Upper lobe of left lung (tissue), 6 donors: Measurements from ENCODE around the gene F11R. TPM values are rescaled to one million over a fixed set of nuclear protein-coding genes. Genes with fewer than 3 reads are reported as not detected.
A peak's percentile ranks its signal among the peaks of the same experiment; 100 is the strongest.

Experiments used
- ATAC-seq, 2 donors: fragments of 200-7000 bp; cut with Tn5 transposase; one replicate each; pipeline ENCODE4 v1.9.1; 2022; ENCODE audit warnings: mild to moderate bottlenecking in 2 of 2, moderate library complexity in 2 of 2; ENCODE audit not compliant: low FRiP score in 2 of 2
- DNase-seq, 2 donors: peaks; one replicate each; pipeline ENCODE4 v3.0.0-alpha.2; 2019 to 2020
- H3K27ac ChIP-seq, 4 donors: fragments of 200-600 bp; sonication (generic); one replicate each; pipeline ENCODE4 v1.5.1; 2016 to 2019
- H3K27me3 ChIP-seq, 4 donors: fragments of 200-600 bp; sonication (generic); one replicate each; pipeline ENCODE4 v1.5.1; 2017 to 2019
- H3K36me3 ChIP-seq, 4 donors: fragments of 200-600 bp; sonication (generic); one replicate each; pipeline ENCODE4 v1.5.1; 2016 to 2019
- H3K4me1 ChIP-seq, 4 donors: fragments of 200-600 bp; sonication (generic); one replicate each; pipeline ENCODE4 v1.5.1; 2018 to 2019
- H3K4me3 ChIP-seq, 4 donors: fragments of 200-600 bp; sonication (generic); one replicate each; pipeline ENCODE4 v1.5.1; 2017 to 2019; ENCODE audit warnings: mild to moderate bottlenecking in 2 of 4, moderate library complexity in 1 of 4
- H3K9me3 ChIP-seq, 4 donors: fragments of 200-600 bp; sonication (generic); one replicate each; pipeline ENCODE4 v1.5.1; 2018 to 2019
- CTCF ChIP-seq, 6 experiments: fragments of 450-650 bp in 4 of 6; fragments of 200-600 bp in 2 of 6; sonication (generic) in 2 of 6; IDR thresholded peaks; one replicate each; pipeline ENCODE4 v1.5.1; 2016 to 2019; ENCODE audit warnings: antibody characterized with exemption in 6 of 6
- EP300 ChIP-seq, 4 donors: sonication (generic); formaldehyde crosslinking; IDR thresholded peaks; one replicate each; pipeline ENCODE4 v1.5.1; 2017; ENCODE audit warnings: antibody characterized with exemption in 4 of 4, control low read depth in 2 of 4
- POLR2A ChIP-seq, 4 donors: fragments of 450-650 bp; IDR thresholded peaks; one replicate each; pipeline ENCODE4 v1.5.1; 2016 to 2017; ENCODE audit warnings: antibody characterized with exemption in 4 of 4, mild to moderate bottlenecking in 2 of 4
- POLR2AphosphoS5 ChIP-seq, 2 donors: sonication (generic); formaldehyde crosslinking; IDR thresholded peaks; one replicate each; pipeline ENCODE4 v1.5.1; 2017; ENCODE audit warnings: antibody characterized with exemption in 2 of 2
- WGBS, 2 donors: methylation state at CpG; one replicate each; pipeline ENCODE4 v1.1.5; 2017 to 2018; 5-methylcytosine and 5-hydroxymethylcytosine counted together
- total RNA-seq, 6 donors: library from RNA; depleted of rRNA in 4 of 6; stranded (reverse); fragments of >200 nt in 4 of 6; gene quantifications; one replicate each; pipeline versions ENCODE4 v1.1.0 to v1.2.1, GENCODE V29; 2016 to 2021
- donor health status: DM: no; HTN: no; CAD: no; lungs with moderate emphysema.
- donor health status: DM: no; HTN: yes; CAD: no; lungs with severe emphysema.

The F11R gene
- total RNA-seq, 6 donors from 2014 or later, result 99.0 to 209 (median 172) TPM

DNA sequence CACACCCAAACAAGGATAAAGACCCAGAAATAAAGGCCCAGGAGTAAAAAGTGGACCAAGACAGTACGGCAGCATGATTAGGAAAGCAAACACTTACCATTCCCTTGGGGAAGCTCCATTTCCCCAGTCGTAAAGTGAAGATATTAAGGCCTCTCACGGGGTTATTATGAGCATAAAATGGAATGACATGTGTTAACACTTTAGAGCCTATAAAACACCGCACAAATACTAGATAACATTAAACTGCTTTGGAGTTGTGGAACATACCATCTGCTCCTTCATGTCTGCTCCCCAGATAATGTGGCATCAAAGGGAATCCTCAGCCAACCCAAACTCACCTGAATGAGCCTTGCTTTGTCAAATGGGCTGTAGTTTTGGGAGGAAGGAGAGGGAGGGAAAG is 57.4 kb downstream of the F11R start:
- DNase-seq, result no peak
- 43 to 78% methylated on average over 4 of the region's 4 CpGs for WGBS, 2 donors
- H3K27me3 ChIP-seq, result no peaks in the 10 kb centered on the region
- TF ChIP-seq EP300 (IDR thresholded peaks at IDR 0.05) (no peak), POLR2A (IDR thresholded peaks at IDR 0.05) (no peak), CTCF (IDR thresholded peaks at IDR 0.05) (no peak), POLR2AphosphoS5 (IDR thresholded peaks at IDR 0.05) (no peak)
- no peak overlapping the region for H3K4me3 ChIP-seq
- H3K36me3 ChIP-seq, result no peaks in the 10 kb centered on the region
- ATAC-seq, result no peak
- no peaks in the 10 kb centered on the region for H3K4me1 ChIP-seq
- H3K9me3 ChIP-seq, result no peaks in the 10 kb centered on the region
- H3K27ac ChIP-seq, result no peak overlapping the region

GRCh38 chr1:160961419-160961818 is 59.5 kb downstream of the F11R start:
- Histone ChIP-seq H3K27me3 (no peaks in the 10 kb centered on the region), H3K4me1 (no peaks in the 10 kb centered on the region), H3K4me3 (no peak overlapping the region), H3K9me3 (no peaks in the 10 kb centered on the region), H3K27ac (no peak overlapping the region), H3K36me3 (no peaks in the 10 kb centered on the region)
- 56% methylated on average over 1 of the region's 1 CpG for WGBS, 2 donors
- no peak for TF ChIP-seq POLR2AphosphoS5 (IDR thresholded peaks at IDR 0.05)
- no peak for TF ChIP-seq CTCF (IDR thresholded peaks at IDR 0.05)
- no peak for TF ChIP-seq POLR2A (IDR thresholded peaks at IDR 0.05)
- no peak for TF ChIP-seq EP300 (IDR thresholded peaks at IDR 0.05)
- no peak for ATAC-seq
- DNase-seq, result no peak

DNA sequence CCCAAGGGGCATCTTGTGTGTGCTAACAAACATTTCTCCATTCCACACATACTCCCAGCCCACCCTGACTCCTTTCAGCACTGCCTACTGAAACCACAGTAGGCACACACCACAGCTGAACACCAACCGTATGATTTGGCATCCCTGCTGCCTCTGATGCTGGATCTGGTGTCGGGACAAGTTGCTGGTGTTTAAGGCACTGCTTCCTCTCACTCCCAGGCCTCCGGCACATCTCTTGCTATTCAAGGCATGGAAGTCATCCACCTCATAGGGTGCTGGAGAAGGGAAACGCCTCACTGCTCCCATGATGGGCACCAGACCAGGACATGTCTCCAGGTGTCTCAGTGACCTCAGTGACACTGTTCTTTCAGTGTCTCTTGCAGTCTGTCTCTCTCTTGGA is 64.0 kb downstream of the F11R start:
- TF ChIP-seq POLR2A (IDR thresholded peaks at IDR 0.05) (no peak), CTCF (IDR thresholded peaks at IDR 0.05) (no peak), POLR2AphosphoS5 (IDR thresholded peaks at IDR 0.05) (no peak), EP300 (IDR thresholded peaks at IDR 0.05) (no peak)
- Histone ChIP-seq H3K36me3 (no peaks in the 10 kb centered on the region), H3K9me3 (no peaks in the 10 kb centered on the region), H3K4me3 (no peak overlapping the region), H3K27me3 (no peaks in the 10 kb centered on the region), H3K4me1 (no peaks in the 10 kb centered on the region), H3K27ac (no peak overlapping the region)
- 85 to 89% methylated on average over 3 to 4 of the region's 4 CpGs for WGBS, 2 donors
- no peak for DNase-seq
- ATAC-seq, result no peak

DNA sequence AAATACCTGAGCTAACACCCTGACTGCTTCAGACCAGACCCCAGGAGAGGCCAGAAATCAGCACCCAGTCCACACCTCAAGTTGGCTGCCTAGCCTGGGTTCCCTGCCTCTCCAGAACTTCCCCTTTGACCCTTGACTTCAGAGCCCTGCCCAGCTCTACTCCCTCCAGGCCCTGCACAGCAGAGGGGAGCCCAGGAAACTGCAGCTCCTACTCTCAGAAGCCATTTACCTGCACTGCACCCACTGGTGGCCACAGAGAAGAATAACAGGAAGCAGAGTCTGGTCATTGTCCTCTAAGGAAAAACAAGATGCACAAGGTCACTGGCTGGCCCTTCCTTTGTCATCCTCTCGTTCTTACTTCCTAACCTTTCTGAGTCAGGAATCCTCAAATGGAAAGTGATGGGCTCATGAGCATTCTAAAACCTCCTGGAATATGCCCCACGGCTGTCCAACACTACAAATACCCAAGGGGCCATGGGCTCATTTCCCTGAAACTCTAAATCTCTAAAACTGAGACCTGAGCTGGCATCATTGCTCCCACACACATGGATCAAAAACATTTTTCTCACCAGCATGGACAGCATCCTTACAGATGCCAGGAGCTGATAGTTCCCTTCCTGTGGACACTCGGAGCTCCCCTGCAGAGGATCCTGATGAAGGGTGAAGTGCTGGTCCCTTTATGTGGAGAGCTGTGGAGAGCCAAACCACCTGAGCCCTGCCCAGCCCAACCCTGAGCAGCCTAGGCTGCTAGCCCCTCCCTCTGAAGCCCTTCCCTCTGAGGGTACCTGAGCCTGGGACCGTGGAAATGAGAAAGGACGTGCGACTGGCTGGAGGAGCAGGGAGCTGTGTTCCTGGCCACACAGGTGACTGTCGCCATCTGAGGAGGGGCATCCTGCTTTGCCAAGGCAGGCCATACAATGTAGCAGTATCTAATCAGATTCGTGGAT is 66.5 kb downstream of the F11R start, which contains the start of gene ITLN2:
Gene ITLN2, minus strand, starts transcription at position 652 of the 947 bp plus-strand sequence. Its CDS starts 68 bp downstream, at position 584.
- Histone ChIP-seq H3K4me3 (no peak within 1 kb of the TSS), H3K27me3 (no peaks in the 10 kb centered on the region), H3K27ac (no peak within 1 kb of the TSS), H3K4me1 (no peaks in the 10 kb centered on the region), H3K9me3 (no peaks in the 10 kb centered on the region), H3K36me3 (no peaks in the 10 kb centered on the region)
- ATAC-seq (peak; percentile 54 to 56), DNase-seq (peak in 1 of 2 donors; percentile 31)
- WGBS, 2 donors, result 79% methylated on average over 8 of the region's 8 CpGs
- TF ChIP-seq CTCF (IDR thresholded peaks at IDR 0.05) (peak; percentile 36 to 73 (median 57)), POLR2A (IDR thresholded peaks at IDR 0.05) (no peak)
